GDM1 (cell line): ENCODE results near the gene CDCP2.
A peak's percentile ranks its signal among the peaks of the same experiment; 100 is the strongest.
"Not testable (repeated sequence)": the region's sequence is repeated elsewhere in the genome, so short reads cannot be mapped to it uniquely, and the experiment has no call there.

Source experiments
- DNase-seq: peaks from one replicate; lab custom pipeline; 2025; lab: John Stamatoyannopoulos, UW

CDCP2 gene

DNA sequence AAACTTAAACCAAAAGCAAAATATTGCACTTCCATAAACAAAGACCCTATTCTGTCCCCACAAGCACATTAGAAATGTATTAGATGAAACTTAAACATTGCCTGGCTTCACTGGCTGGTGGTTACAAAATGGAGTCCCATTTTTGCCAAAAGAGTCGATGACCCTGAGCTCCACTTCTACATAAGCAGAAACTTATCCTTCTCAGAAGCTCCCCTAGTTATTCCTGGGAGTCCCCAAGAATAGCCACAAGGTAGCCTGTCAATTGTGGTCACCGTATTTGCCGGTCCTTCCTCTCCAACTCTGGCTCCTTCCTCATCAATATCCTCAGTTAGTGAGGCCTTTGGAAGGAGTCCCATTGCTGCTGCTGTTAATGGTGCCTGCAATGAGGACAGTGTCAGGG lies 37.3 kb downstream of the CDCP2 start:
- DNase-seq, result no peak

DNA sequence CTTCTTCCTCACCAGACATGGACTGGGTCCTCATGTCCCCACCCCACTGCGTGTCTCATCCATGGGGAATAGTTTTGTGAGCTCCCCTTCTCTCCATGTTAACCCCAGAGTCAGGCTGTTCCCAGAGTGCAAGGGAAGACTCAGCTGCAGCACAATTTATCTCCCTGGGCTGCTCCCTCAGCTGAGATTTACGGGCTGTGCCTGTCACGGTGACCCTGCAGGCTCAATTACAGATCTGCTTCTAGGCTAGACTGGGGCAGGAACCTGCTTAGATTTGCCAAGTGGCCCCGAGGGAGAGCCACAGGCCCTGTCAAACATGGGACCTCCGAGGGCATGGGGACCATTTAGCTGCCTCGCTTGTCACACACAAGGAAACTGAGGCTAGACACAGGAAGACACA lies 37.8 kb downstream of the CDCP2 start:
- DNase-seq, result no peak

DNA sequence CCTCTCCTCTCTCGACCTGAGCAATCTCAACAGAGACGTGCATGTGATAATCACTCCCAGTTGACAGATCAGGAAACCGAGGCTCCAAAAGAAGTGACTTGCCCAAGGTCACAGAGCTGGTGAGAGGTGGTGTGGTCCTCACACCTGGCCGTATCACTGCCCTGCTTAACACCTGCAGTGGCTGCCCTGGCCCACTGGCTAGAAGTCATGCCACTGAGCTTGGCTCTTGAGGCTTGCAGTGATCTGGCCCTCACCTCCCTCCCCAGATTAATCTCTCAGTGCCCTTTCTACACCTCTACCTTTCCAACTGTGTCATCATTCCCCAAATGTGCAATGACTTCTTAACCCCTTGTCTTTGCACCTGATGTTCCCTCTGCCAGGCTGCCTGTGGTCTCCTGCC lies 38.8 kb downstream of the CDCP2 start:
- DNase-seq, result no peak

DNA sequence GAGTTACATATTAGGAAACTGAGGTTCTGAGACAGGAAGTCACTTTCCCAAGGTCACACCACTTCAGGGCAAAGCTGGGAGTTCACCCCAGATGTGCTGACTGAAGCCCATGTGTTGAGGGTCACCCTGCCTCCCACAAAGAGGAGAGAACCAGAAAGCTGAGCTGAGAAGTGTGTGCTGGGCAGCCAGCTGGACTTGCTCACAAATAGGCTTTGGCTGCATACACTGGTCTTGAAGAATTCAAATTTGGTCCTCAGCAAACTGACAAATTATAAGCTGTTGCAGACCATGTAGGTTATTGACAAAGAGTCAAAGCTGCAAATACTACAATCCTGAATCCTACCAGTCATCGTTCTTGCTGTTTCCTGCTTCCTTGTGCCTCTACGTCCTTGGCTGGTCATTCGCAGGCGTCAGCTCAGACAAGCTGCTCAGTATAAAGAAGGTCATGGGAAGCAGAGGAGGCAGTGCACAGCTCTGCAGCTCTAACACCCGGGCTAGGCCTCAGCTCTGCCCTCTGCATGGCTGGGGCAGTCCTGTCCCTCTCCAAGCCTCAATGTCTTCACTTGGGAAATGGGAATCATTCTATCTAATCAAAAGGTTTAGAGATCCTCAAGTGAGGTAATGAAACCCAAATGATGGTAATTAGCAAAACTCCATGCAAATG lies 40.0 kb downstream of the CDCP2 start:
- DNase-seq, result no peak

DNA sequence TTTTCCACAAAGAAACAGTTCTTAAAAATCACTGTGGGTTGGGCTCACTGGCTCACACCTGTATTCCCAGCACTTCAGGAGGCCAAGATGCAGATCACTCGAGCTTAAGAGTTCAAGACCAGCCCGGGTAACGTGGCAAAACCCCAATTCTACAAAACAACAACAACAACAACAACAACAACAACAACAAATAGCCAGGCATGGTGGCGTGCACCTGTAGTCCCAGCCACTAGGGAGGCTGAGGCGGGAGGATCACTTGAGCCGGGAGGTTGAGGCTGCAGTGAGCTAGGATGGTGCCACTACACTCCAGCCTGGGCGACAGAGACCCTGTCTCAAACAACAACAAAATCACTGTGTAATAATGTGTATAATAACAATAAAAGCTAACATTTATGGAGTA lies 40.8 kb downstream of the CDCP2 start:
- DNase-seq, result no peak

DNA sequence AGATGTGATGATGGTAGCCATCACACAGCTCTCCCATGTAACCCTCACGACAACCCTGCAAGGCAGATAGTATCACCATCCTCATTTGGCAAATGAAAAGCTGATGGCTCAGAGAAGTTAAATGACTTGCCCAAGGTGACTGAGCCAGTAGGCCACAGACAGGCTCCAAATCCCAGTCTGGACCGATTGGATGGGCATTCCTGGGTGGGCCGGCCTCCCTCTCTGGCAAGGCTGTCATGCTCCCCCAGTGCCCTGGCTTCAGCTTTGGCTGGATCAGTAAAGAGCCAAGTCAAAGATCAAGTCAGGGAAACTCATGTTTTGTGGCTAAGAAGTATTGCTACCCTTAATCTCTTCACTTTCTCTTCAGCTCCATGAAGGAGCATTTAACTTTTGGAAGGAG lies 41.2 kb downstream of the CDCP2 start:
- no peak for DNase-seq

DNA sequence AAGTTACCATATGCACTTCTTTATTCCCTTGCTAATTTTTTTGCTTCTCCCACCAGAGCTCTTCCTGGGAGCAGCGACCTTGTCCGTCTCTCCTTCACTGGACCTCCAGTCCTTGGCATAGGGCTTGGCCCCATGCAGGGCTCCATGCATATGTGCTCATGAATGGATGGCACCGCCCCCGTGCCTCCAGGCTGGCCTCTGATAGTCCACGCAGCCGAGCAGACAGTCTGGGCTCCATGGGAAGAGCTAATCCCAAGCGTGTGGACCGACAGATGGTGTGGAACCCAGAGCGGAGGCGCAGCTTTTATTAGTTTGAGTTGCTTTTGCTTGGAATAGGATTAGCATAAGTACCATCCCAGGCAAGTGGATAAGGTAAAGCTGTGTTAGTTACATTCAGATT lies 41.8 kb downstream of the CDCP2 start:
- no peak for DNase-seq

DNA sequence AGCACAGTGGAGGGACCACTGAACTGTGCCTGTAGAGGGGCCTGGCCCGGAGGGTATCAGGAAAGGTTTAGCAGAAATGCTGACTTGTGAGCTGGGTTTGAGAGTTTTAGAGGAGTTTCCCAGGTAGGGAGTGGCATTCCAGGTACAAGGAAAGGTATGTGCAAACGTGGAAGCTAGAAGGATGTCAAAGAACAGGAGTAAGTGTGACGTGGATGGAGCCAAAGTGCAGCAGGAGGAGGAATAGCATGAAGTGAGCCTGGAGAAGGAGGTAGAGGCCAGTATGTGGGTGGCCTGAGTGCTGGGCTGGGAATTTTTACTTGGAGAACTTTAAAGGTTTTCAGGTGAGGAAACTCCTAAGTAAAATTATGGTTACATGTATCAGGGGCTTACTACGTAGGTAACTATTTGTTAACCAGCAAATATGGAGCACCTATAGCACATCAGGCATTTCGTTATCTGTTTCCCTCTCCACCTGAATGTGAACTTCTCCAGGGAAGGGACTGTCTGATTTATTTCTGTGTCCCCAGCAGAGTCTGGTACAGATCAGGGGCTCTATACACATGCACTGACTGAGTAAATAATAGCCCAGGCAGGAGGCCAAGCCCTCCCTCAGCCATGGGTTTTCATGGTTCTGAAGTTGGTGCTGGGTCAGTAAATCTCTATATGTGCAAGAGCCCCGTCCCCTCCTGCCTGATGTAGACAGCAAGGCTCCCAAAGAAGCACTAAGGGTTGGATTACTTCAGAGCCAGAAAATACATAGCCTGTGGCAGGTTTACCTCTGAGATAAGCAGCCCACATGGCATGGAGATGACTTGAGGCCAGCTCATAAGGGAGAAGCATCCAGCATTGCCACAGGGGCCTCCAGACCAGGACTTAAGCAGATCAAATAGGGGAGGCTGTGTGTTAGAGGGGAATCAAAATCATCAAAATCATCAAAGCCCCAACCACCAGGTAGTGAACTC lies 43.4 kb downstream of the CDCP2 start:
- no peak for DNase-seq

DNA sequence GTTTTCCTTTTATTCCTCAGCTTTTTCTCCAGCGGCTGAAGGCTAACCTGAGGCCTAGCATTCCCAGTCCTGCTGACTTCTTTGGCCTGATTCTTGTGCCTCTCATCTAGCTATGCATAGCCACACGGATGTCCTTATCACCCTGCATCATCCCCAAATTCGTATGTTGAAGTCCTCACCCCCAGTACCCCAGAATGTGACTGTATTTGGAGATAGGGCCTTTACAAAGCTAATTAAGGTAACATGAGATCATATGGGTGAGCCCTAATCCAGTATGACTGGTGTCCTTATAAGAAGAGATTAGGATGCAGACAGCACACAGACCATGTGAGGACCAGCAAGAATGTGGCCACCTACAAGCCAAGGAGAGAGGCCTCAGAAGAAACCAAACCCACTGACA lies 44.6 kb downstream of the CDCP2 start:
- no peak for DNase-seq

DNA sequence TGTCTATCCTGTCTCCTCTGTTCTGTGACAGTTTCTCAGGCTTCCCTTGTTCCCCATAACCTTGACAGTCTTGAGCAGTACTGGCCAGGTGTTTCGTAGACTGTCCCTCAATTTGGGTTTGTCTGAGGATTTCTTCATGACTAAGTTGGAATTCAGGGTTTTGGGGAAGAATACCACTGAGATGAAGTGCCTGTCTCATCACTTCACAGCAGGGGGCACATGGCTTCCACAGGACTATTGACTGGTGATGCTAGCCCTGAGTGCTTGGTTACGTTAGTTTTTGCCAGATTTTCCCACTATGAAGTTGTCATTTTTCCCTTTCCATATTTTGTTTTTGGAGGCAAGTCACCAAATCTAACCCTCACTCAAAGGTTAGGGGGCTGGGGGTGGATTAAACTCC lies 45.7 kb downstream of the CDCP2 start:
- no peak for DNase-seq

DNA sequence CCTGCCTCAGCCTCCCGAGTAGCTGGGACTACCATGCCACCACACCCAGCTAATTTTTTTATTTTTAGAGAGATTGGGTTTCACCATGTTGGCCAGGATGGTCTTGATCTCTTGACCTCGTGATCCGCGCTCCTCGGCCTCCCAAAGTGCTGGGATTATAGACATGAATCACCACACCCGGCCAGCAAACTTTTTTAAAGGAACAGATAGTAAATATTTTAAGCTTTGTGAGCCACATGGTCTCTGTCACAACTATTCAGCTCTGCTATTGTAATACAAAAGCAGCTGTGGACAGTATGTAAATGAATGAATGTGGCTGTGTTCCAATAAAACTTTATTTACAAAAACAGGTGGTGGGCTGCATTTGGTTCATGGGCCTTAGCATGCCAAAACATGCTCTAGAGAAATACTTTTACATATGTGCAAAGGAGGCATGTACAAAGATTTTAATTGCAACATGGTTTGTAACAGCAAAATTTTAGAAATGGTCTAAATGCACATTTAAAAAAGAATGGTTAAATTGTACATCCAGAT lies 47.0 kb downstream of the CDCP2 start:
- DNase-seq, result no peak

DNA sequence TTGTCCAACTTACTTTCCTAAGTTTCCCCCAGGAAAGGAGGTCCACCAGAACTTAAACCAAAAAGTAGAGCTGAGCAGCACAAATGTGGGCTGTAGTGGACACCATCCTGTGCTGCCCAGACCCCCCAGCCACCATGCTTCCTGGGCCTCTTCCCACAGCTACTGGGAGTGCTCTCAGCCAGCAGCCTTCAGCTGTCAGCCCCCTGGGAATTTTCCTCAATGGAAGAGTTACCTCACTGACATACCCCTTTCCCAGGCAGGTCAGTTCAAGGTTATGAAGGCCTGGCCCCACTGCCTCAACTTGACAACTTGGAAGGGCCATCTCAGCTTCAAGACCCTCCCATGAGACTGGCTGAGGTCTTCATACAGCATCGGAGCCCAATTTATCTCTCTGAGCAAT lies 47.7 kb downstream of the CDCP2 start:
- DNase-seq, result no peak

DNA sequence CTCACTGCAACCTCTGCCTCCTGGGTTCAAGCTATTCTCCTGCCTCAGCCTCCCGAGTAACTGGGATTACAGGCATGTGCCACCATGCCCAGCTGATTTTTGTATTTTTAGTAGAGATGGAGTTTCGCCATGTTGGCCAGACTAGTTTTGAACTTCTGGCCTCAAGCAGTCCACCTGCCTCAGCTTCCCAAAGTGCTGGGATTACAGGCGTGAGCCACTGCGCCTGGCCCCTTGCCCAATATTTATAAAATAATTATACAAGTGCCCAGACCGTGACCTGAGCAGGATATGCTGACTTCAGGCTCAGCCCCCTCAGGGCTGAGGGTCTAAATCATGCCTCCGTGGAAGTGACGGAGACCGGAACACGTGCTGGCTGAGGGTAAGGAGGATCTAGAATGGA lies 48.2 kb downstream of the CDCP2 start:
- DNase-seq, result not testable (repeated sequence)

DNA sequence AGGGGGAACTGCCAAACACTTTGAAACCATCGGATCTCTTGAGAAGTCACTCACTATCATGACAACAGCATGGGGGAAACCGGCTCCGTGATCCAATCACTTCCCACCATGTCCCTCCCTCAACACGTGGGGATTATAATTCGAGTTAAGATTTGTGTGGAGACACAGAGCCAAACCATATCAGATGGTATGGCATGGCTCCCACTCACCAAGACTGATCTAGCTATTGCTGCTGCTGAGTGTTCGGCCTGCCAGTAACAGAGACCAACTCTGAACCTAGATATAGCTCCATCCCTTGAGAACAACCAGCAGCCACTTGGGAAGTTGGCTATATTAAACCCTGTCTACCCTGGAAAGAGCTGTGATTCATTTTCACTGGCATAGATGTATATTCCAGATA lies 49.4 kb downstream of the CDCP2 start:
- DNase-seq, result no peak

DNA sequence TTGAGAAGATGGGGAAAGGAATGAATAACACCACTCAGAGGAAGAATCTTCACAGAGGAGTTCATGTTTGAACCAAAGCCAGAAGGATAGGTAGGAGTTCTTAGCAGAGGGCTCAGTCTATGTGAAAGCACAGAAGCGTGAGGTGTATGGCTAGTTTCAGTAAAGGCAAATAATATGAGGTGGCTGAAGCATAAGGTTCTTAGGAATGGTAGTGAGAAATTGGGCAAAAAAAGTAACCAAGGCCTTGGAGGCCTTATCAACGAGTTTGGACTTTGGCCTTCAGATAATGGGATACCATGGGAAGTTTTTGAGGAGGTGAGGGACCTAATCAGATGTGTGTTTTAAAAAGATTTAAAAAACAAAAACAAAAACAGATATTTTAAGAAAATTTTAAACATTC lies 52.3 kb downstream of the CDCP2 start:
- DNase-seq, result no peak

DNA sequence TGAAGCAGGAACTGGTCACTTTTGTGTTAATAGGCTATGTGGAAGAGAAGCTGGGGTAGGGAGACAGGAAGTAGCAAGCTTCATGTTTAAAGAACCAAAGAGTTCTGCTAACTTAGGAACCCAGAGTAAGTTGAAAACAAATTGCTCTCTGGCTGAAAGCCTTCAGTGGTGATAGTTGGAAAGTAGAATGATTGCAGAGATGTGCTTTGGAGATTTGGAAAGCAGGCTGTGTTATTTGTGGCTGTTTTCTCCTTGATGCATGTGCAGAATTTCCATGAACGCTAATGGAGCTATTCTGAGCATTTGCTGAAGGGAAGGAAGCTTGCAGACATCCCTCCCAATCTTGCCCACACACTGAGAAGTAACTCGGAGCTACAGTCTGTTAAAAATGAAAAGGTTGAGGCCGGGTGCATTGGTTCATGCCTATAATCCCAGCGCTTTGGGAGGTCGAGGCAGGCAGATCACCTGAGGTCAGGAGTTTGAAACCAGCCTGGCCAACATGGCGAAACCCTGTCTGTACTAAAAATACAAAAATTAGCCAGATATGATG lies 53.7 kb downstream of the CDCP2 start:
- DNase-seq, result no peak

DNA sequence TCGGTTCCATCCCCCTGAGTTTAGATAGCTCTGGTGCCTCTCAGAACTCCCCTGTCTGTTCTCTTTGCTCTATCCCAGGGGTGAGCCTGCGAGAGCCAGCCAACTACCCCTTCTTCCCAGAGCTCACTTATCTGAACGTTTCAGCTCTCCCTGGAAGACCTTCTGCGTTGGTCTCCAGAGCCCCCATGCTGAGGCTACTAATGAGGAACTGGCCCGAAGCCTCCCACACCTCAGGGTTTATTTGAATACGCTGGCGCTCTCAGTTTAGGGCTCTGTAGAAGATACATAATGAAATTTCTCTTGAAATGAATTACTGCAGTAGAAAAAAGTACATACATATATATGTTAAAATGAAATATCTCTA lies 55.9 kb downstream of the CDCP2 start:
- DNase-seq, result no peak

DNA sequence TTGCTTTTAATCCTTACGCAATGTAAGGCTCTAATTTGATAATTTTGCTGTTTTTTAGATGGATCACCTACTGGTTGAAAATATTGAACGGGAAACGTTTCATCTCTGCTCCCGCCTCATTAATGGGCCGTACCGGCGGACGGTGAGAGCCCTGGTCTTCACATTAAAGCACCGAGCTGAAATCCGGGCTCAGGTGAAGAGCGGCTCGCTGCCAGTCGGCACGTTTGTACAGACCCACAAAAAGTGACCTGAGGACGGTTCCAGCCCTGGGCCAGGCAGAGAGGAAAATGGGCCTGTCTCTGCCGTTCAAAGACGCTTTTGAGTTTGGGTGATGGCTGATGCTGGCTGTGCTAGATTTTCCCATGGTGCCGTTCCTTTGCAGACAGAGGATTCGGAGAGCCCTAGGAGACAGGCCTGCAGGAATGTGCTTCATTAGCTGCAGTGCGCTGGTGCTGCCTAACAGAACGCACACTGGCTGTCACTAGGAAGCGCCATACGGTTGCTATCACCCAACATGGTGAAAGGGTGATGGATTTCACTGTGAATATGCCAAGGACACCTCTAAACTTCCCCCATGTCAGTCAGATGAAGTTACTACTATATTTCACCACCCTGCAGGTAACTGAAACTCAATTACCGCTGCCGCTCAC lies 56.4 kb downstream of the CDCP2 start:
- no peak for DNase-seq

DNA sequence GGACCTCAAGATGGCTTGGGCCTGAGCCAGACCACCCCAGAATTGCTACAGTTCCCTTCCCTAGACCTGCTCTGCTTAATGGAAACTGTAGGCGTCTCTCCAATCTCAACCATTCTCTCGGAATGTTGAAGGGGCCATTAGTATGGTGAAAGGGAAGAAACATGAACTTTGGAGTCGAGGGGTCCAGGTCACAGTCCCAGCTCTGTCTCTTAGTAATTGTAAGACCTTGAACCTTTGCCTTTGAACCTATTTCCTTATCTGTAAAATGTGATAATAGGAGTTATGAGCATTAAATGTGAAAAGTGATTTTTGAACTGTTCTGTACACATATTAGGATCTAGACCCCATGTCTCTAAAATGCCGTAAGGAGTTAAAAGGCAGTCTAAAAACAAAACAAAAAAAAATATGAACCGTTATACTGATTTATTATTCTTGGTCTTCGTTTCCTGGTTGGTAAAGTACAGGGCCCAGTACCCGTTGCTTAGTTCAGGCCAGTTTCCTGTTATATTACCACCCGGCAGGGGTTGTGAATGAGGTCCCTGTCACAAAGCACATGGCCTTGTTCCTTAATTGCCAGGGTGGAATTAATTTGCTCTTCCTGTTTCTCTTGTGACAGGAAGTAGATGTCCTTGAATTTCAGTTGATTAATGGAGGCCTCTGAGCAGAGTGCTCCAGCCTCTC lies 57.1 kb downstream of the CDCP2 start:
- DNase-seq, result peak; percentile 83

DNA sequence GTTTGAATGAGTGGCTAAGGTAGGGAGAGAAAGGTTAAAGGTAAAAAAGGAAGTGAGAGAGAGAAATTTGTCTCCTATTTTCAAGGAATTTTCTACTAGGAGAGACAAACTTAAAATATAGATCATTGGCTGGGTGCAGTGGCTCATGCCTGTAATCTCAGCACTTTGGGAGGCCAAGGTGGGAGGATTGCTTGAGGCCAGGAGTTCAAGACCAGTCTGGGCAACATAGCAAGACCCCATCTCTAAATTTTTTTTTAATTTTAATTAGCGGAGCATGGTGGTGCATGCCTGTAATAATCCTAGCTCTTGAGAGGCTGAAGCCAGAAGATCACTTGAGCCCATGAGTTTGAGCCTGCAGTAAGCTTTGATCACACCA lies 58.1 kb downstream of the CDCP2 start:
- not testable (repeated sequence) for DNase-seq

DNA sequence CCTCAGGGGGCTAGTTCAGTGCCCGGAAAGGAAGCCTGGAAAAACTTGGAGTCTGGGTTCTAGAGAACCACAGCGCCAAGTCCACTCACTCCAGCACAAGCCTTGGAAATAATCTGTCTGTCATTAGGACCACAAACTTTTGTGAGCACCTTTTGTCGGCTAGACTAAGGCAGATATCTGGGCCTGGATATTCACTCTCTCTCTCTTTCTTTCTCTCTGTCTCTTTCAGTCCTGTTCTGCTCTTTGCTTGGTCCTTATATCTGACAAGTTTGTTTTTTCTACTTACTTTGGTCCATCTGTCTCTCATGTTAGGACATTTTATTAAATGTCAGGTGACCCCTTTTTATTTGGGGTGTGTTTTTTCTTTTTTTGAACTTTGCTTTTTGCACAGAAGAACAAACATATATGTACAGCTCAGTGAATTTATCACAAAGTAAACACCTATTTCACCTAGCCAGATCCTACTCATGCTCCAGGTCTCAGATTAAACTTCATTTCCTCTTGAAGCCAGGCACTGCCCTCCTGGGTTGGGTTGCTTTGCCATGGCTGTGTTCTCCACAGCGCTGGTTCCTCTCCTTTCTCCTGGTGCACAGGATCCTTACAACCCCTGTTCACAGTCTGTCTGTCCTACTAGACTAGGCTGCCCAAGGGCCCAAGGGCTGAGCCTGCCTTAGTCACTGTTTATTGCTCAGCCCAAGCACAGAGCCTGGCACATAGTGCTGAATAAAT lies 58.6 kb downstream of the CDCP2 start:
- no peak for DNase-seq
